Lower leg skin (tissue), 4 donors: ENCODE data around the gene THSD4. TPM values are rescaled to one million over a fixed set of nuclear protein-coding genes. Genes with fewer than 3 reads are reported as not detected.
"Not testable (repeated sequence)": the region's sequence is repeated elsewhere in the genome, so short reads cannot be mapped to it uniquely, and the experiment has no call there.

Experiments
- DNase-seq, 2 donors: peaks; one replicate each; pipeline ENCODE4 v3.0.0-alpha.2; 2019; ENCODE audit warnings: low spot score in 2 of 2
- H3K4me3 ChIP-seq: fragments of 200-600 bp; sonication (generic); 2 replicates; pipeline ENCODE4 v1.5.1; 2017; ENCODE audit warnings: mild to moderate bottlenecking, low read depth; ENCODE audit not compliant: poor library complexity, severe bottlenecking
- CTCF ChIP-seq, 3 donors: fragments of 450-650 bp; IDR thresholded peaks; one replicate each; pipeline ENCODE4 v1.5.1; 2016; ENCODE audit warnings: antibody characterized with exemption in 3 of 3, mild to moderate bottlenecking in 3 of 3, moderate library complexity in 2 of 3
- POLR2A ChIP-seq, 2 donors: fragments of 450-650 bp; IDR thresholded peaks; one replicate each; pipeline ENCODE4 v1.6.1; 2016 to 2017; ENCODE audit warnings: antibody characterized with exemption in 2 of 2, mild to moderate bottlenecking in 1 of 2, moderate library complexity in 1 of 2
- WGBS, 2 donors: methylation state at CpG; one replicate each; pipeline ENCODE4 v1.1.5; 2018; 5-methylcytosine and 5-hydroxymethylcytosine counted together
- intact Hi-C: fragments of 100-400 bp; cut with DNase I; formaldehyde crosslinking; loops from one replicate; pipeline ENCODE4 v1.15.0; 2023; ENCODE audit warnings: low total_unique reads
- total RNA-seq, 4 donors: library from RNA; depleted of rRNA; stranded (reverse); fragments of >200 nt; gene quantifications; one replicate each; pipeline ENCODE4 v1.1.0, GENCODE V29; 2016

The THSD4 gene
- total RNA-seq, 4 donors from 2014 or later = 9.3 to 39.2 (median 32.8) TPM

GRCh38 chr15:71362556-71362955 lies 247.3 kb downstream of the THSD4 start:
- no peak for TF ChIP-seq POLR2A (IDR thresholded peaks at IDR 0.05)
- TF ChIP-seq CTCF (IDR thresholded peaks at IDR 0.05) = no peak
- 81 to 95% methylated on average over 8 of the region's 8 CpGs for WGBS, 2 donors
- intact Hi-C loops = no loop called here
- no peak for DNase-seq
- no peak overlapping the region for H3K4me3 ChIP-seq

- TF ChIP-seq POLR2A (IDR thresholded peaks at IDR 0.05) = no peak
- no peak for TF ChIP-seq CTCF (IDR thresholded peaks at IDR 0.05)
- intact Hi-C loops = no loop called here
Observed at GRCh38 chr15:71362987-71363968, 248.0 kb downstream of the THSD4 start.

GRCh38 chr15:71364117-71364584 lies 248.9 kb downstream of the THSD4 start:
- peak in 1 of 2 donors; percentile 51 for DNase-seq
- 61 to 70% methylated on average over 5 of the region's 5 CpGs for WGBS, 2 donors
- intact Hi-C loops = no loop called here
- H3K4me3 ChIP-seq = no peak overlapping the region
- TF ChIP-seq CTCF (IDR thresholded peaks at IDR 0.05) = no peak
- no peak for TF ChIP-seq POLR2A (IDR thresholded peaks at IDR 0.05)

More at GRCh38 chr15:71362987-71363968, 248.0 kb downstream of the THSD4 start:
- no peak overlapping the region for H3K4me3 ChIP-seq
- 93 to 95% methylated on average over 11 of the region's 11 CpGs for WGBS, 2 donors
- DNase-seq = no peak

GRCh38 chr15:71366522-71366921 lies 251.3 kb downstream of the THSD4 start:
- intact Hi-C loops = no loop called here
- DNase-seq = no peak
- 96 to 98% methylated on average over 4 of the region's 4 CpGs for WGBS, 2 donors
- H3K4me3 ChIP-seq = no peak overlapping the region
- TF ChIP-seq CTCF (IDR thresholded peaks at IDR 0.05) = no peak
- no peak for TF ChIP-seq POLR2A (IDR thresholded peaks at IDR 0.05)

- no peak for TF ChIP-seq POLR2A (IDR thresholded peaks at IDR 0.05)
- TF ChIP-seq CTCF (IDR thresholded peaks at IDR 0.05) = no peak
- H3K4me3 ChIP-seq = no peak overlapping the region
- intact Hi-C loops = no loop called here
- DNase-seq = no peak
- 76 to 80% methylated on average over 3 of the region's 3 CpGs for WGBS, 2 donors
Observed at GRCh38 chr15:71366926-71367325, 251.7 kb downstream of the THSD4 start.

GRCh38 chr15:71367737-71368136 lies 252.5 kb downstream of the THSD4 start:
- WGBS, 2 donors = 100% methylated on average over 1 of the region's 1 CpG; no CpG with 5 or more reads in 1 of the 2 donors
- DNase-seq, intact Hi-C loops, H3K4me3 ChIP-seq: not testable (repeated sequence)

- 44 to 45% methylated on average over 7 of the region's 7 CpGs for WGBS, 2 donors
- DNase-seq, intact Hi-C loops: not testable (repeated sequence)
Observed at GRCh38 chr15:71372769-71373168, 257.5 kb downstream of the THSD4 start.

More at GRCh38 chr15:71372769-71373168, 257.5 kb downstream of the THSD4 start:
- not testable (repeated sequence) for H3K4me3 ChIP-seq
